HepG2 (cell line): ENCODE measurements around the gene PSKH1. TPM values are rescaled to one million over a fixed set of nuclear protein-coding genes. Genes with fewer than 3 reads are reported as not detected.

Source experiments
- ARHGAP35 ChIP-seq: sonication (generic); formaldehyde crosslinking; IDR thresholded peaks from 2 replicates; pipeline ENCODE4 v1.9.0; 2022; ENCODE audit warnings: mild to moderate bottlenecking, inconsistent platforms, moderate library complexity, missing genetic modification reagents, borderline replicate concordance
- ATF5 ChIP-seq: sonication (generic); formaldehyde crosslinking; IDR thresholded peaks from 2 replicates; pipeline ENCODE4 v1.4.0; 2020; ENCODE audit warnings: mild to moderate bottlenecking, low read depth, missing genetic modification reagents
- BATF2 ChIP-seq: sonication (generic); formaldehyde crosslinking; IDR thresholded peaks from 2 replicates; pipeline ENCODE4 v1.8.0; 2022; ENCODE audit warnings: mild to moderate bottlenecking, missing genetic modification reagents, moderate library complexity
- HMGA1 ChIP-seq: sonication (generic); formaldehyde crosslinking; conservative IDR thresholded peaks from 2 replicates; pipeline ENCODE4 v1.4.0; 2020; ENCODE audit warnings: missing genetic modification reagents
- IRX3 ChIP-seq: sonication (generic); formaldehyde crosslinking; IDR thresholded peaks from 2 replicates; pipeline ENCODE4 v1.8.1; 2023; ENCODE audit warnings: mild to moderate bottlenecking, low read depth, missing genetic modification reagents, borderline replicate concordance
- JUN ChIP-seq: sonication (generic); formaldehyde crosslinking; IDR thresholded peaks from 2 replicates; pipeline ENCODE4 v1.4.0; 2020; ENCODE audit warnings: mild to moderate bottlenecking, missing genetic modification reagents
- KLF12 ChIP-seq: sonication (generic); formaldehyde crosslinking; IDR thresholded peaks from 2 replicates; pipeline ENCODE4 v1.4.0; 2020; ENCODE audit warnings: missing genetic modification reagents, borderline replicate concordance
- KLF6 ChIP-seq: IDR thresholded peaks from 2 replicates; pipeline ENCODE4 v1.8.0; 2016; ENCODE audit warnings: missing biosample characterization, missing genetic modification reagents
- MEIS2 ChIP-seq: sonication (generic); formaldehyde crosslinking; IDR thresholded peaks from 2 replicates; pipeline ENCODE4 v1.9.0; 2021; ENCODE audit warnings: mild to moderate bottlenecking, missing genetic modification reagents
- PHF20 ChIP-seq: sonication (generic); formaldehyde crosslinking; IDR thresholded peaks from 2 replicates; pipeline ENCODE4 v1.5.0; 2020; ENCODE audit warnings: mild to moderate bottlenecking, missing genetic modification reagents
- ZBTB34 ChIP-seq: sonication (generic); formaldehyde crosslinking; IDR thresholded peaks from 2 replicates; pipeline ENCODE4 v1.8.0; 2022; ENCODE audit warnings: mild to moderate bottlenecking, missing genetic modification reagents
- ZC3H4 ChIP-seq: sonication (generic); formaldehyde crosslinking; IDR thresholded peaks from 2 replicates; pipeline ENCODE4 v1.4.0; 2020; ENCODE audit warnings: missing genetic modification reagents, borderline replicate concordance
- ZFP62 ChIP-seq: sonication (generic); formaldehyde crosslinking; IDR thresholded peaks from 2 replicates; pipeline ENCODE4 v1.4.0; 2020; ENCODE audit warnings: missing genetic modification reagents
- ZMYM3 ChIP-seq: sonication (generic); formaldehyde crosslinking; IDR thresholded peaks from 2 replicates; pipeline ENCODE4 v1.5.1; 2020; ENCODE audit warnings: mild to moderate bottlenecking, missing genetic modification reagents
- ZNF160 ChIP-seq: sonication (generic); formaldehyde crosslinking; IDR thresholded peaks from 2 replicates; pipeline ENCODE4 v1.8.0; 2022; ENCODE audit warnings: mild to moderate bottlenecking, inconsistent platforms, missing genetic modification reagents
- ZNF451 ChIP-seq: sonication (generic); formaldehyde crosslinking; IDR thresholded peaks from 2 replicates; pipeline ENCODE4 v1.5.0; 2020; ENCODE audit warnings: mild to moderate bottlenecking, missing genetic modification reagents
- ZNF607 ChIP-seq: sonication (generic); formaldehyde crosslinking; IDR thresholded peaks from 2 replicates; pipeline ENCODE4 v1.5.1; 2020; ENCODE audit warnings: missing genetic modification reagents, mild to moderate bottlenecking, borderline replicate concordance
- ZSCAN29 ChIP-seq: sonication (generic); formaldehyde crosslinking; conservative IDR thresholded peaks from 2 replicates; pipeline ENCODE4 v1.4.0; 2020; ENCODE audit warnings: mild to moderate bottlenecking, missing genetic modification reagents
- ZZZ3 ChIP-seq: sonication (generic); formaldehyde crosslinking; IDR thresholded peaks from 2 replicates; pipeline ENCODE4 v1.4.0; 2020; ENCODE audit warnings: missing genetic modification reagents, mild to moderate bottlenecking, borderline replicate concordance
- polyA plus RNA-seq, 8 experiments: library from polyadenylated mRNA; depleted of rRNA in 3 of 8; stranded (reverse) in 7 of 8; unstranded in 1 of 8; fragments of >200 nt; fragmentation: Illumina TruSeq in 4 of 8; extraction: Trizol in 4 of 8; gene quantifications; 2 replicates each; pipeline versions ENCODE4 v1.2.1 to v1.2.3, GENCODE V29; 2011 to 2016; ENCODE audit warnings: low read depth in 4 of 8, missing spikeins in 1 of 8, mixed read lengths in 1 of 8; ENCODE audit not compliant: insufficient read depth in 1 of 8
- total RNA-seq, 5 experiments: library from RNA; depleted of rRNA; stranded (reverse); fragments of >200 nt; fragmentation: Illumina TruSeq; extraction: Trizol; gene quantifications; 2 replicates each; pipeline ENCODE4 v1.2.3, GENCODE V29; 2016; ENCODE audit warnings: low read depth in 1 of 5
- TF ChIP-seq, protein P1 (sequence below): sonication (generic); formaldehyde crosslinking; IDR thresholded peaks from 2 replicates; pipeline ENCODE4 v1.4.0; 2020; ENCODE audit warnings: missing genetic modification reagents
- TF ChIP-seq, protein P2 (sequence below): sonication (generic); formaldehyde crosslinking; IDR thresholded peaks from 2 replicates; pipeline ENCODE4; 2020; ENCODE audit warnings: missing genetic modification reagents, mild to moderate bottlenecking, borderline replicate concordance

Gene PSKH1
- total and polyA plus RNA-seq, 2 of the 13 experiments (the other 11 are each of a cell fraction or from before 2014, with no cell fraction given) = 8.4 to 19.1 TPM

DNA sequence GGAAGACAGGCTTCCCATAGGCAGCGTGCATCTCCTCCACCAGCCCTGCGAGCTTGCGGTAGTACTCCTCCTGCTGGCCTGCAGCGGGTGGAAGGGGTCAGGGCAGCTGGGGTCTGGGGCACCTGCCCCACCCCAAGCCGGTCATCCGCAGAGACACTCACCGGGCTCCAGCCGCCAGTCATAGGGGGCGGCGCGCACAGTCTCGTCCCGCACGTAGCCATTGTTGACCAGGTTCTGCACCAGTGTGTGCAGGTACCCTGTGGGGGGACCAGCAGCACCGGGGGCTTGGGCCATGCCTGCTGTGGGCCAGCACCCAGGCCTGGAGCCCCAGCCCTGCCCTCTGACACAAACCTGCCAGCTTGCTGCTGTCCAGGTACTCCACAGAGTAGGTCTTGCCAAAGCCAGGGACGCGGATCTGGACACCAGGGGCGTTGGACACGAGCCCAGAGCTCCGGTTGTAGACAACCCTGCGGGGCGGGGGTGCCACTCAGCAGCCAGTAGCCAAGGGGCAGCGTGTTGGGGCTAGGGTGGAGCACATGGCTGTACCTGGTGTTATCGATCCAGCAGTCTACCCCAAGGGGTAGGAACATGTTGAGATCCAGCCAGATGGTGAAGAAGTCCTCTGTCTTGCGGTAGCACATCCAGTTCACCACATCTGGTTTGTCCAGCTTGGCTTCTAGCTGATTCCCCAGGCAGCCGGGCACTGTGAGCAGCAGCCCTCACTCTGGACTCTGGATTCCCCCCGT lies 49.6 kb downstream of the PSKH1 start (continued):
- TF ChIP-seq ZBTB34 (CRISPR knock-in tag) (no peak), ARHGAP35 (CRISPR knock-in tag) (0 out of 2 replicates have a peak, but pooled peaks have one; percentile 18), PHF20 (CRISPR knock-in tag) (peak; percentile 32; the same call in 1 of the 2 replicates), BATF2 (CRISPR knock-in tag) (peak; percentile 53; the same call in 1 of the 2 replicates), ZSCAN29 (CRISPR knock-in tag) (0 out of 2 replicates have a peak, but pooled peaks have one; percentile 25), KLF12 (CRISPR knock-in tag) (0 out of 2 replicates have a peak, but pooled peaks have one; percentile 32), ZNF607 (CRISPR knock-in tag) (0 out of 2 replicates have a peak, but pooled peaks have one; percentile 37), ATF5 (CRISPR knock-in tag) (peak; percentile 34; the same call in 1 of the 2 replicates), HMGA1 (no peak), KLF6 (CRISPR knock-in tag) (peak; percentile 62; the same call in 1 of the 2 replicates), JUN (CRISPR knock-in tag) (peak; percentile 26; the same call in 1 of the 2 replicates), MEIS2 (peak; percentile 6; the same call in 1 of the 2 replicates), ZNF451 (CRISPR knock-in tag) (no peak; the same call in 1 of the 2 replicates), ZNF160 (peak; percentile 65; the same call in 1 of the 2 replicates), ZMYM3 (CRISPR knock-in tag) (0 out of 2 replicates have a peak, but pooled peaks have one; percentile 0), ZZZ3 (CRISPR knock-in tag) (no peak; the same call in none of the 2 replicates), IRX3 (CRISPR knock-in tag) (no peak), ZC3H4 (CRISPR knock-in tag) (peak; percentile 72; the same call in 1 of the 2 replicates), ZFP62 (CRISPR knock-in tag) (no peak)
- TF ChIP-seq, protein P1, sequence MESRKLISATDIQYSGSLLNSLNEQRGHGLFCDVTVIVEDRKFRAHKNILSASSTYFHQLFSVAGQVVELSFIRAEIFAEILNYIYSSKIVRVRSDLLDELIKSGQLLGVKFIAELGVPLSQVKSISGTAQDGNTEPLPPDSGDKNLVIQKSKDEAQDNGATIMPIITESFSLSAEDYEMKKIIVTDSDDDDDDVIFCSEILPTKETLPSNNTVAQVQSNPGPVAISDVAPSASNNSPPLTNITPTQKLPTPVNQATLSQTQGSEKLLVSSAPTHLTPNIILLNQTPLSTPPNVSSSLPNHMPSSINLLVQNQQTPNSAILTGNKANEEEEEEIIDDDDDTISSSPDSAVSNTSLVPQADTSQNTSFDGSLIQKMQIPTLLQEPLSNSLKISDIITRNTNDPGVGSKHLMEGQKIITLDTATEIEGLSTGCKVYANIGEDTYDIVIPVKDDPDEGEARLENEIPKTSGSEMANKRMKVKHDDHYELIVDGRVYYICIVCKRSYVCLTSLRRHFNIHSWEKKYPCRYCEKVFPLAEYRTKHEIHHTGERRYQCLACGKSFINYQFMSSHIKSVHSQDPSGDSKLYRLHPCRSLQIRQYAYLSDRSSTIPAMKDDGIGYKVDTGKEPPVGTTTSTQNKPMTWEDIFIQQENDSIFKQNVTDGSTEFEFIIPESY = peak; percentile 87
- TF ChIP-seq, protein P2, sequence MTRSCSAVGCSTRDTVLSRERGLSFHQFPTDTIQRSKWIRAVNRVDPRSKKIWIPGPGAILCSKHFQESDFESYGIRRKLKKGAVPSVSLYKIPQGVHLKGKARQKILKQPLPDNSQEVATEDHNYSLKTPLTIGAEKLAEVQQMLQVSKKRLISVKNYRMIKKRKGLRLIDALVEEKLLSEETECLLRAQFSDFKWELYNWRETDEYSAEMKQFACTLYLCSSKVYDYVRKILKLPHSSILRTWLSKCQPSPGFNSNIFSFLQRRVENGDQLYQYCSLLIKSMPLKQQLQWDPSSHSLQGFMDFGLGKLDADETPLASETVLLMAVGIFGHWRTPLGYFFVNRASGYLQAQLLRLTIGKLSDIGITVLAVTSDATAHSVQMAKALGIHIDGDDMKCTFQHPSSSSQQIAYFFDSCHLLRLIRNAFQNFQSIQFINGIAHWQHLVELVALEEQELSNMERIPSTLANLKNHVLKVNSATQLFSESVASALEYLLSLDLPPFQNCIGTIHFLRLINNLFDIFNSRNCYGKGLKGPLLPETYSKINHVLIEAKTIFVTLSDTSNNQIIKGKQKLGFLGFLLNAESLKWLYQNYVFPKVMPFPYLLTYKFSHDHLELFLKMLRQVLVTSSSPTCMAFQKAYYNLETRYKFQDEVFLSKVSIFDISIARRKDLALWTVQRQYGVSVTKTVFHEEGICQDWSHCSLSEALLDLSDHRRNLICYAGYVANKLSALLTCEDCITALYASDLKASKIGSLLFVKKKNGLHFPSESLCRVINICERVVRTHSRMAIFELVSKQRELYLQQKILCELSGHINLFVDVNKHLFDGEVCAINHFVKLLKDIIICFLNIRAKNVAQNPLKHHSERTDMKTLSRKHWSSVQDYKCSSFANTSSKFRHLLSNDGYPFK = peak; percentile 25; the same call in 1 of the 2 replicates
